Smooth muscle cell (in vitro differentiated cells): ENCODE data around the gene TSSK3. TPM values are rescaled to one million over a fixed set of nuclear protein-coding genes. Genes with fewer than 3 reads are reported as not detected.
"Not testable (repeated sequence)": the region's sequence is repeated elsewhere in the genome, so short reads cannot be mapped to it uniquely, and the experiment has no call there.

Source experiments
- DNase-seq: peaks from one replicate; lab custom pipeline; 2025; ENCODE audit not compliant: unreplicated experiment; lab: John Stamatoyannopoulos, UW
- H2AFZ ChIP-seq: fragments of 200-600 bp; sonication (generic); 2 replicates; pipeline ENCODE4 v1.6.0; 2016; ENCODE audit warnings: antibody characterized with exemption, low read depth, mild to moderate bottlenecking
- H3F3A ChIP-seq: fragments of 200-600 bp; sonication (generic); 2 replicates; pipeline ENCODE4 v1.6.0; 2017; ENCODE audit warnings: antibody characterized with exemption, low read depth
- H3K27ac ChIP-seq: fragments of 200-600 bp; sonication (generic); 2 replicates; pipeline ENCODE4 v1.5.1; 2016; ENCODE audit warnings: low read depth, mild to moderate bottlenecking
- H3K27me3 ChIP-seq: fragments of 200-600 bp; sonication (generic); 2 replicates; pipeline ENCODE4 v1.6.1; 2016; ENCODE audit warnings: low read depth, mild to moderate bottlenecking
- H3K36me3 ChIP-seq: fragments of 200-600 bp; sonication (generic); 2 replicates; pipeline ENCODE4 v1.5.1; 2016; ENCODE audit warnings: low read depth
- H3K4me1 ChIP-seq: fragments of 200-600 bp; sonication (generic); 2 replicates; pipeline ENCODE4 v1.5.1; 2016; ENCODE audit warnings: low read depth
- H3K4me2 ChIP-seq: fragments of 200-600 bp; sonication (generic); 2 replicates; pipeline ENCODE4 v1.6.0; 2016; ENCODE audit warnings: mild to moderate bottlenecking
- H3K4me3 ChIP-seq: fragments of 200-600 bp; sonication (generic); 2 replicates; pipeline ENCODE4 v1.5.1; 2016; ENCODE audit warnings: mild to moderate bottlenecking
- H3K79me2 ChIP-seq: fragments of 200-600 bp; sonication (generic); 2 replicates; pipeline ENCODE4 v1.6.0; 2016; ENCODE audit warnings: low read depth, mild to moderate bottlenecking
- H3K9ac ChIP-seq: fragments of 200-600 bp; sonication (generic); 2 replicates; pipeline ENCODE4 v1.6.0; 2016; ENCODE audit warnings: low read depth
- H3K9me3 ChIP-seq: fragments of 200-600 bp; sonication (generic); replicated peaks from 2 replicates; pipeline ENCODE4 v1.5.1; 2016; ENCODE audit warnings: low read depth
- H4K20me1 ChIP-seq: fragments of 200-600 bp; sonication (generic); 2 replicates; pipeline ENCODE4 v1.6.0; 2016; ENCODE audit warnings: low read depth
- CTCF ChIP-seq: fragments of 200-600 bp; sonication (generic); IDR thresholded peaks from 2 replicates; pipeline ENCODE4 v1.5.1; 2017; ENCODE audit warnings: borderline replicate concordance, mild to moderate bottlenecking, antibody characterized with exemption; ENCODE audit not compliant: insufficient read depth, poor library complexity, severe bottlenecking
- WGBS: methylation state at CpG from one replicate; pipeline ENCODE4 v1.1.7; 2016; ENCODE audit warnings: low lambda C conversion rate; 5-methylcytosine and 5-hydroxymethylcytosine counted together
- polyA plus RNA-seq: library from polyadenylated mRNA; unstranded; fragments of >200 nt; fragmentation: Nextera tagmentation; extraction: Ambion mirVana; gene quantifications from 2 replicates; pipeline ENCODE4 v1.2.1, GENCODE V29; 2016
- total RNA-seq: library from RNA; depleted of rRNA; stranded (reverse); fragments of >200 nt; gene quantifications from 2 replicates; pipeline ENCODE4 v1.2.3, GENCODE V29; 2014

TSSK3 gene
- total and polyA plus RNA-seq, 2 experiments from 2014 or later: 0.31 TPM; not detected in 1

- no peaks in the 10 kb centered on the region for H3K79me2 ChIP-seq
- H3K27me3 ChIP-seq: no peaks in the 10 kb centered on the region
- H3K4me2 ChIP-seq: peak overlapping the region; percentile 99
- no peak overlapping the region for H3K4me3 ChIP-seq
- no peaks in the 10 kb centered on the region for H3K36me3 ChIP-seq
- WGBS: 54% methylated on average over 2 of the region's 2 CpGs
- H3K4me1 ChIP-seq: peaks cover 19% of the 10 kb centered on the region
- peak overlapping the region; percentile 90 for H3K27ac ChIP-seq
- H2AFZ ChIP-seq: no peak overlapping the region
- H4K20me1 ChIP-seq: no peaks in the 10 kb centered on the region
- no peak for TF ChIP-seq CTCF
- H3K9me3 ChIP-seq: no peaks in the 10 kb centered on the region
- no peak for DNase-seq
- H3F3A ChIP-seq: peaks cover 20% of the 10 kb centered on the region
- no peak overlapping the region for H3K9ac ChIP-seq
These were observed 8.9 kb upstream of the TSSK3 start for GRCh38 chr1:32353431-32353830.

GRCh38 chr1:32353886-32354570 is 8.3 kb upstream of the TSSK3 start:
- H3K36me3 ChIP-seq: no peaks in the 10 kb centered on the region
- WGBS: 14% methylated on average over 2 of the region's 2 CpGs
- no peak for DNase-seq
- no peak overlapping the region for H2AFZ ChIP-seq
- no peak overlapping the region for H3K9ac ChIP-seq
- no peak overlapping the region for H3K4me3 ChIP-seq
- peaks cover 19% of the 10 kb centered on the region for H3K4me1 ChIP-seq
- H4K20me1 ChIP-seq: no peaks in the 10 kb centered on the region
- H3K9me3 ChIP-seq: no peaks in the 10 kb centered on the region
- H3K4me2 ChIP-seq: peak overlapping the region; percentile 99
- no peak for TF ChIP-seq CTCF
- no peaks in the 10 kb centered on the region for H3K27me3 ChIP-seq
- H3K79me2 ChIP-seq: no peaks in the 10 kb centered on the region
- H3K27ac ChIP-seq: peak overlapping the region; percentile 90
- peaks cover 20% of the 10 kb centered on the region for H3F3A ChIP-seq

- not testable (repeated sequence) for H3K27ac ChIP-seq, H2AFZ ChIP-seq, H3K27me3 ChIP-seq, DNase-seq, H3K4me2 ChIP-seq, H3K36me3 ChIP-seq, H3K4me3 ChIP-seq, H4K20me1 ChIP-seq, H3K79me2 ChIP-seq, H3K9me3 ChIP-seq, H3K9ac ChIP-seq
- Histone ChIP-seq H3F3A (peaks cover 14% of the 10 kb centered on the region), H3K4me1 (peaks cover 19% of the 10 kb centered on the region)
- WGBS: 98% methylated on average over 5 of the region's 6 CpGs
These were observed 6.6 kb upstream of the TSSK3 start for GRCh38 chr1:32355778-32356177.

- DNase-seq: no peak
- no peak overlapping the region for H2AFZ ChIP-seq
- no peaks in the 10 kb centered on the region for H3K79me2 ChIP-seq
- H3K27ac ChIP-seq: no peak overlapping the region
- H3K9me3 ChIP-seq: no peaks in the 10 kb centered on the region
- WGBS: 90% methylated on average over 1 of the region's 1 CpG
- no peaks in the 10 kb centered on the region for H3K27me3 ChIP-seq
- no peak overlapping the region for H3K4me2 ChIP-seq
- H3K9ac ChIP-seq: no peak overlapping the region
- H3K4me3 ChIP-seq: no peak overlapping the region
- H3K36me3 ChIP-seq: no peaks in the 10 kb centered on the region
- H3K4me1 ChIP-seq: peaks cover 21% of the 10 kb centered on the region
- H4K20me1 ChIP-seq: no peaks in the 10 kb centered on the region
- TF ChIP-seq CTCF: no peak
- peaks cover 14% of the 10 kb centered on the region for H3F3A ChIP-seq
These were observed 5.9 kb upstream of the TSSK3 start for GRCh38 chr1:32356478-32356877.
